ENCODE data around the gene OLA1. TPM values are rescaled to one million over a fixed set of nuclear protein-coding genes. Genes with fewer than 3 reads are reported as not detected.

Gene OLA1
- polyA plus RNA-seq, 1 donor (not counting 4 experiments of a cell fraction or from before 2014, with no cell fraction given), result 217 TPM

DNA sequence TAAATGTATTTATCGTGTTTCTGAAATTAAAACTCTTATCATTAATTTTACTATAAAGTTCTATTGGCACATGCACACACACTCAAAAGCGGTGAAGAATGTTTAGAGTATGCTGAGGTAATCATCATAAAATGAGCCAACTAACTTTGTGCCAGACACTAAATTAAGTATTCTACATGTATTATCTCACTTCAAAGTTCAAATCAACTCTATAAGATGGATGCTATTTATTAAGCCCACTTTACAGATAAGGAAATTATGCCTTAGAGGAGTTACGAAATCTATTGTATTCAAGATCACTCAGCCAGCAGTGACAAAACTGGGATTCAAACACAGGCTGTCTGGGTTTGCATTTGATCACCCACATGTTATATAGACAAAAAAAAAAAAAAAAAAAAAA lies 24.9 kb downstream of the OLA1 start:
- Histone ChIP-seq H3K9ac (ENCODE audit: control insufficient read depth, extremely low read depth, insufficient read depth, low read length) (no peak overlapping the region), H3K36me3 (ENCODE audit: control insufficient read depth in 2 of 2, extremely low read depth in 1 of 2, insufficient read depth in 2 of 2, low read length in 2 of 2) (peaks cover 6 to 8% of the 10 kb centered on the region in 2 experiments), H3K27ac (ENCODE audit: control insufficient read depth, insufficient read depth, low read length) (no peak overlapping the region), H4K20me1 (ENCODE audit: control insufficient read depth, extremely low read depth, insufficient read depth, low read length) (no peaks in the 10 kb centered on the region), H3K9me1 (ENCODE audit: control insufficient read depth, extremely low read depth, insufficient read depth, low read length) (no peaks in the 10 kb centered on the region), H3K79me2 (ENCODE audit: control insufficient read depth, insufficient read depth, low read length) (peaks cover 43% of the 10 kb centered on the region), H3K27me3 (ENCODE audit: control insufficient read depth, extremely low read depth, insufficient read depth, low read length) (no peaks in the 10 kb centered on the region), H2AFZ (ENCODE audit: control insufficient read depth, low read length) (no peak overlapping the region), H3K4me3 (ENCODE audit: control insufficient read depth in 2 of 3, extremely low read depth in 1 of 3, insufficient read depth in 2 of 3, low read depth in 1 of 3, low read length in 3 of 3) (no peak overlapping the region), H3K9me3 (ENCODE audit: control insufficient read depth, low read depth, low read length) (no peaks in the 10 kb centered on the region), H3K4me1 (ENCODE audit: control insufficient read depth, extremely low read depth, insufficient read depth, low read length) (no peaks in the 10 kb centered on the region), H3K4me2 (ENCODE audit: control insufficient read depth, extremely low read depth, insufficient read depth, low read depth, low read length) (no peak overlapping the region)
- TF ChIP-seq, protein P1, sequence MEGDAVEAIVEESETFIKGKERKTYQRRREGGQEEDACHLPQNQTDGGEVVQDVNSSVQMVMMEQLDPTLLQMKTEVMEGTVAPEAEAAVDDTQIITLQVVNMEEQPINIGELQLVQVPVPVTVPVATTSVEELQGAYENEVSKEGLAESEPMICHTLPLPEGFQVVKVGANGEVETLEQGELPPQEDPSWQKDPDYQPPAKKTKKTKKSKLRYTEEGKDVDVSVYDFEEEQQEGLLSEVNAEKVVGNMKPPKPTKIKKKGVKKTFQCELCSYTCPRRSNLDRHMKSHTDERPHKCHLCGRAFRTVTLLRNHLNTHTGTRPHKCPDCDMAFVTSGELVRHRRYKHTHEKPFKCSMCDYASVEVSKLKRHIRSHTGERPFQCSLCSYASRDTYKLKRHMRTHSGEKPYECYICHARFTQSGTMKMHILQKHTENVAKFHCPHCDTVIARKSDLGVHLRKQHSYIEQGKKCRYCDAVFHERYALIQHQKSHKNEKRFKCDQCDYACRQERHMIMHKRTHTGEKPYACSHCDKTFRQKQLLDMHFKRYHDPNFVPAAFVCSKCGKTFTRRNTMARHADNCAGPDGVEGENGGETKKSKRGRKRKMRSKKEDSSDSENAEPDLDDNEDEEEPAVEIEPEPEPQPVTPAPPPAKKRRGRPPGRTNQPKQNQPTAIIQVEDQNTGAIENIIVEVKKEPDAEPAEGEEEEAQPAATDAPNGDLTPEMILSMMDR (optimal IDR thresholded peaks at IDR 0.05 in 1 of 3, IDR thresholded peaks at IDR 0.05 in 1 of 3, conservative IDR thresholded peaks at IDR 0.05 in 1 of 3; ENCODE audit: extremely low read depth in 1 of 3, insufficient read depth in 2 of 3, low read length in 3 of 3), result no peak
- no peak for TF ChIP-seq EZH2 (IDR thresholded peaks at IDR 0.05; ENCODE audit: low read length)
- no peak for DNase-seq (ENCODE audit: low read depth, low spot score)
- dilution Hi-C loops (cut with MboI; ENCODE audit: extremely low pct_ligation_motif_present, low sequenced_read_pairs), result no loop called here
- FAIRE-seq, result no peak

DNA sequence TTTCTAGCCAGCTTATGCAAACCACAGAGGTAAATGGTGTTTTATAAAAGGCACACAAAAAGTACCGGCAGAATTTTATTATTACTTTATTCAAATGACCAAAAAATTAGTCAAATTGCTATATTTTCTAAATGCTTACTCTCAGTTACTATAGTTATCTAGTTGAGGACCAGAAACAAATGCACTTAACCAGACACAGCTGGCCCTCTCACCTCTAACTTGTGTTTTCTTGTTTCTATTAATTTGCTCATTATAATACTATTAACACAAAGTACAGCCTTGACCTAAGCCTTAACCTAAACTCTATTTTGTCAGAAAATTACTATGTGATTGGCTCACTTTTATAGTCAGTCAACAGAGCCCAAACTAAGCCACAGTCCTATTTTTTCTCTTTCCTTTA lies 26.2 kb downstream of the OLA1 start:
- no peaks in the 10 kb centered on the region for H4K20me1 ChIP-seq (ENCODE audit: control insufficient read depth, extremely low read depth, insufficient read depth, low read length)
- H3K9me3 ChIP-seq (ENCODE audit: control insufficient read depth, low read depth, low read length), result no peaks in the 10 kb centered on the region
- H3K9ac ChIP-seq (ENCODE audit: control insufficient read depth, extremely low read depth, insufficient read depth, low read length), result no peak overlapping the region
- H3K9me1 ChIP-seq (ENCODE audit: control insufficient read depth, extremely low read depth, insufficient read depth, low read length), result no peaks in the 10 kb centered on the region
- H3K27me3 ChIP-seq (ENCODE audit: control insufficient read depth, extremely low read depth, insufficient read depth, low read length), result no peaks in the 10 kb centered on the region
- dilution Hi-C loops (cut with MboI; ENCODE audit: extremely low pct_ligation_motif_present, low sequenced_read_pairs), result no loop called here
- no peak overlapping the region for H2AFZ ChIP-seq (ENCODE audit: control insufficient read depth, low read length)
- no peak overlapping the region for H3K4me3 ChIP-seq (ENCODE audit: control insufficient read depth in 2 of 3, extremely low read depth in 1 of 3, insufficient read depth in 2 of 3, low read depth in 1 of 3, low read length in 3 of 3)
- peaks cover 5 to 6% of the 10 kb centered on the region in 2 experiments for H3K36me3 ChIP-seq (ENCODE audit: control insufficient read depth in 2 of 2, extremely low read depth in 1 of 2, insufficient read depth in 2 of 2, low read length in 2 of 2)
- H3K4me1 ChIP-seq (ENCODE audit: control insufficient read depth, extremely low read depth, insufficient read depth, low read length), result no peaks in the 10 kb centered on the region
- H3K79me2 ChIP-seq (ENCODE audit: control insufficient read depth, insufficient read depth, low read length), result peaks cover 47% of the 10 kb centered on the region
- TF ChIP-seq, protein P1 (optimal IDR thresholded peaks at IDR 0.05 in 1 of 3, IDR thresholded peaks at IDR 0.05 in 1 of 3, conservative IDR thresholded peaks at IDR 0.05 in 1 of 3; ENCODE audit: extremely low read depth in 1 of 3, insufficient read depth in 2 of 3, low read length in 3 of 3), result no peak
- TF ChIP-seq EZH2 (IDR thresholded peaks at IDR 0.05; ENCODE audit: low read length), result no peak
- no peak overlapping the region for H3K4me2 ChIP-seq (ENCODE audit: control insufficient read depth, extremely low read depth, insufficient read depth, low read depth, low read length)
- DNase-seq (ENCODE audit: low read depth, low spot score), result no peak
- no peak overlapping the region for H3K27ac ChIP-seq (ENCODE audit: control insufficient read depth, insufficient read depth, low read length)
- FAIRE-seq, result no peak

Measured in keratinocyte (primary cell).